ENCODE data around the gene PSMA7. TPM values are rescaled to one million over a fixed set of nuclear protein-coding genes. Genes with fewer than 3 reads are reported as not detected.

Gene PSMA7
- total RNA-seq, 4 donors from 2014 or later: 213 to 288 (median 261) TPM

DNA sequence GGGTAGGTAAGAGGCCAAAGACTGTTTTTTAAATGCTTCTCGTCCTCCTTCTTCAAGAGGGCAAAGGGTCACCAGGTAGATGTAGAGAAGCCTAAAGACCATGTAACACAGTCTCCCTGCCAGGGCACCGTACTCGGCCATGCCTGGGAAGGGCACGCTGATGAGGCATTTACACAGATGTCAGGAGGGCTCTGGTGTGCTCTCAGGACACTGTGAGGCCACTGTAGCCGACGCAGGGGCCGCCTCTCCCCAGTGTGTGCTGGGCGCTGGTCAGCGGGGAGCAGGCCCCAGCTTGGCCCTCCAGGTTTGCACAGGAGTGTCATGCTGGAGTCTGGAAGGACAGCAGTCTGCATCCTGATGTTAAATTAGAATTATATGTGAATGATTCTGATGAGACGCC, 32.5 kb upstream of the PSMA7 start:
- intact Hi-C loops (cut with DNase I): no loop called here
- WGBS, 2 donors: 91 to 97% methylated on average over 10 of the region's 10 CpGs
- Histone ChIP-seq H3K9me3 (no peaks in the 10 kb centered on the region), H3K36me3 (peaks cover 14% of the 10 kb centered on the region in 2 donors), H3K4me3 (replicated peaks in 1 of 3) (no peak overlapping the region), H3K27ac (no peak overlapping the region), H3K27me3 (no peaks in the 10 kb centered on the region), H3K4me1 (no peaks in the 10 kb centered on the region)
- no peak for DNase-seq
- TF ChIP-seq POLR2A (IDR thresholded peaks at IDR 0.05): no peak
- TF ChIP-seq, protein P1, sequence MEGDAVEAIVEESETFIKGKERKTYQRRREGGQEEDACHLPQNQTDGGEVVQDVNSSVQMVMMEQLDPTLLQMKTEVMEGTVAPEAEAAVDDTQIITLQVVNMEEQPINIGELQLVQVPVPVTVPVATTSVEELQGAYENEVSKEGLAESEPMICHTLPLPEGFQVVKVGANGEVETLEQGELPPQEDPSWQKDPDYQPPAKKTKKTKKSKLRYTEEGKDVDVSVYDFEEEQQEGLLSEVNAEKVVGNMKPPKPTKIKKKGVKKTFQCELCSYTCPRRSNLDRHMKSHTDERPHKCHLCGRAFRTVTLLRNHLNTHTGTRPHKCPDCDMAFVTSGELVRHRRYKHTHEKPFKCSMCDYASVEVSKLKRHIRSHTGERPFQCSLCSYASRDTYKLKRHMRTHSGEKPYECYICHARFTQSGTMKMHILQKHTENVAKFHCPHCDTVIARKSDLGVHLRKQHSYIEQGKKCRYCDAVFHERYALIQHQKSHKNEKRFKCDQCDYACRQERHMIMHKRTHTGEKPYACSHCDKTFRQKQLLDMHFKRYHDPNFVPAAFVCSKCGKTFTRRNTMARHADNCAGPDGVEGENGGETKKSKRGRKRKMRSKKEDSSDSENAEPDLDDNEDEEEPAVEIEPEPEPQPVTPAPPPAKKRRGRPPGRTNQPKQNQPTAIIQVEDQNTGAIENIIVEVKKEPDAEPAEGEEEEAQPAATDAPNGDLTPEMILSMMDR (IDR thresholded peaks at IDR 0.05): no peak

DNA sequence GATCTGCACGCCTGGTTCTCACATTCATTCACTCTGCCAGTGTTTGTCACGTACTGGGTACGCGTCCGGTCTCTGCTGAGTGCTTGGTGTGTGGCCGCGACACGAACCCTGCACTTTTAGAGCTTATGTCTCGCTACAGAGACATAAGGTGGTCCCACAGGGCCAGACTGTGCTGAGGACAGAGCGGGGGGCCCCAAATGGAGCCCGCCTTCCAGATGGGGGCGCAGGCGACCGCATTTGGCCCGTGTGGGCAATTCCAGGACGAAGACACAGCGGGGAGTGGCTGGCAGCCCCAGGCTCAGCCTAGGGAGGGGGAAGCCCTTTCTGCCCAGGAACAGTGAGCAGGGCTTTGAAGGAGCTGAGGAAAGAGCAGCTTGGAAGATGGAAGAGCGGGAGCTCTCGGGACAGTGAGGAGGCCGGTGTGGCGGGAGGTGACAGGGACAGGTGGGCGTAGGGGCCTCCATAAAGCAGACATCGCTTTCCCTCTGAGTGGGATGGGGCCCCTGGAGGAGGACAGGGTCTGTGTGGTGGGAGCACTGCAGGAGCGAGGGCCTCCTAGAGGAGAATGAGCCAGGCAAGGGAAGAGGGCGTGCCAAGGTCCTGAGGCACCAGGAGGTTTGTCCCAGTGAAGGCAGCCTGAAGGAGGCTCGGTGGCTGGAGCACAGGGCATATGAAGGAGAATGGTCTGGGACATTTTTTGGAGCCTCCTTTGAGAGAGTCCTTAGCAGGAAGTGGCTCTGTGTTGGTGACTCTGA, 31.9 kb upstream of the PSMA7 start:
- WGBS, 2 donors: 96% methylated on average over 26 of the region's 26 CpGs
- no peaks in the 10 kb centered on the region for H3K9me3 ChIP-seq
- DNase-seq: no peak
- H3K4me3 ChIP-seq (replicated peaks in 1 of 3): no peak overlapping the region
- H3K27ac ChIP-seq: no peak overlapping the region
- no peak for TF ChIP-seq POLR2A (IDR thresholded peaks at IDR 0.05)
- intact Hi-C loops (cut with DNase I): no loop called here
- no peaks in the 10 kb centered on the region for H3K4me1 ChIP-seq
- no peaks in the 10 kb centered on the region for H3K27me3 ChIP-seq
- H3K36me3 ChIP-seq: peaks cover 14% of the 10 kb centered on the region in 2 donors

DNA sequence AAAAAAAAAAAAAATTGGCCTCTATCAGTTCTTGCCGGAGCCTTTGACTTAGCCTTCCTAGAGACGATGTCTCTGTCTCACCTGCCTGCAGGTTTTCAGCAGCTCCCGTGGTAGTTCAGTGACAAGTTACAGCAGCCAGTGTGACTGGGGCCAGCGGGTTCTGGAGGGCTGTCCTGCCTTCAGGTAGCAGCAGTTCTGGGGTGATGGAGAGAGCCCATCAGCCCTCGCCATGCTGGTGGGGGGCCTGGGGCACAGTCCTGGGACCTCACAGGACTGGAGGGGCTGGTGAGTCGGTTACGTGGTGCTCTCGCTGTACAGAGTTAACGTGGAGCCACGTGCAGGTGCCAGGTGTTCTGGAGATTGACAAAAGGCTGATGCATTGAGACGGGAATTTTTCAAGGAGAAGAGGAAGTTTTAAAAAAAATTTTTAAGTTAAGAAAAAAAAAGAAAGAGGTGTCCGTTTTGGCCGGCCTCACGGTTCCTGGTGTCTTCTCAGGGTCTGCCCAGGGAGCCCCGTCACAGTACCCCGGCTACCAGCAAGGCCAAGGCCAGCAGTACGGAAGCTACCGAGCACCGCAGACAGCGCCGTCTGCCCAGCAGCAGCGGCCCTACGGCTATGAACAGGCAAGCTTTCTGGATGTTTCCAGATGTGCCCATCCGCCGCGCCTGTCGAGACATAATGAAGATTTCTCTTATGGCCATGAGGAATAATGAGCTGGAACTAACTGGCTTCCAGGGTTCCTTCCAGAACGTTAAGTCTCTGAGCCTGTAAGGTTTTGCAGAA, 31.0 kb upstream of the PSMA7 start:
- Histone ChIP-seq H3K4me3 (replicated peaks in 1 of 3) (no peak overlapping the region), H3K27me3 (no peaks in the 10 kb centered on the region), H3K4me1 (no peaks in the 10 kb centered on the region), H3K27ac (no peak overlapping the region), H3K9me3 (no peaks in the 10 kb centered on the region), H3K36me3 (peaks cover 12 to 13% of the 10 kb centered on the region in 2 donors)
- WGBS, 2 donors: 92 to 94% methylated on average over 28 of the region's 28 CpGs
- TF ChIP-seq, protein P1 (IDR thresholded peaks at IDR 0.05): no peak
- TF ChIP-seq POLR2A (IDR thresholded peaks at IDR 0.05): no peak
- intact Hi-C loops (cut with DNase I): no loop called here
- DNase-seq: no peak

DNA sequence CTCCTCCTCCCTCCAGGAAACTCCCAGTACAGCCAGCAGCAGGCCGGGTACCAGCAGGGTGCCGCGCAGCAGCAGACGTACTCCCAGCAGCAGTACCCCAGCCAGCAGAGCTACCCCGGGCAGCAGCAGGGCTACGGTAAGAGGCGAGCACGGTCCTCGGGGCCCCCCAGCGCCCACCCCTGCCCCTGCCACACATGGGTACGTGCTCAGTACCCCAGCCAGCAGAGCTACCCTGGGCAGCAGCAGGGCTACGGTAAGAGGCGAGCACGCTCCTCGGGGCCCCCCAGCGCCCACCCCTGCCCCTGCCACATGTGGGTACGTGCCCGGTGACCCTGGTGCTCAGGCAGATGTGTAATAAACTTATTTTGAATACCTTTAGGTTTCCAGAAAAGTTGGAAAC, 29.5 kb upstream of the PSMA7 start:
- Histone ChIP-seq H3K4me3 (replicated peaks in 1 of 3) (no peak overlapping the region), H3K27me3 (no peaks in the 10 kb centered on the region), H3K27ac (no peak overlapping the region), H3K9me3 (no peaks in the 10 kb centered on the region), H3K4me1 (no peaks in the 10 kb centered on the region), H3K36me3 (peaks cover 8 to 10% of the 10 kb centered on the region in 2 donors)
- no peak for TF ChIP-seq POLR2A (IDR thresholded peaks at IDR 0.05)
- TF ChIP-seq, protein P1 (IDR thresholded peaks at IDR 0.05): no peak
- intact Hi-C loops (cut with DNase I): no loop called here
- no peak for DNase-seq
- 96 to 100% methylated on average over 3 to 17 of the region's 18 CpGs for WGBS, 2 donors

DNA sequence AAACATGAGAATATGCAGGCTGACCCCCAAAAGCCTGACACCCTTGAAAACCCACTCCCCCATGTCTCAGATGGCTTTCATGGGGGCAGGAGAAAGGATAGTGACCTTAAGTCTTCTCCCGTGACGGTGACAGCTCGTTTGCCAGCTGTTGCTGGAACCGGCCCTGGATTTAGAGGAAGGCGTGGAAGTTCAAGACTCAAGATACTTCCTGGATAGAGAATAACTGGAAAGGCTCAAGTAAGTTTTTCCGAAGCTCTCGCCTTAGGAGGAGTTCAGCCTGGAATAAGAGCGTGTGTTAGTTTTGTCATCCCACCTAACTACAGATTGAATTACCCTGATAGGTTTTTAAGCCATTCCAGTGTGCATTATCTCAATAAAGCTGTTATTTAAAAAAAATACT, 28.1 kb upstream of the PSMA7 start:
- no peak overlapping the region for H3K4me3 ChIP-seq (replicated peaks in 1 of 3)
- H3K27ac ChIP-seq: no peak overlapping the region
- peaks cover 9 to 14% of the 10 kb centered on the region in 2 donors for H3K36me3 ChIP-seq
- no peaks in the 10 kb centered on the region for H3K27me3 ChIP-seq
- DNase-seq: no peak
- TF ChIP-seq, protein P1 (IDR thresholded peaks at IDR 0.05): no peak
- no peak for TF ChIP-seq POLR2A (IDR thresholded peaks at IDR 0.05)
- WGBS, 2 donors: 83 to 88% methylated on average over 8 of the region's 8 CpGs
- intact Hi-C loops (cut with DNase I): no loop called here
- no peaks in the 10 kb centered on the region for H3K9me3 ChIP-seq
- H3K4me1 ChIP-seq: no peaks in the 10 kb centered on the region

All from thyroid gland (tissue), 4 donors.